Testis (tissue), 3 donors: ENCODE measurements around the gene NACC2. TPM values are rescaled to one million over a fixed set of nuclear protein-coding genes. Genes with fewer than 3 reads are reported as not detected.

ENCODE experiments used
- DNase-seq: peaks from one replicate; pipeline ENCODE4 v3.0.0-alpha.2; 2019
- H3K27ac ChIP-seq, 2 donors: fragments of 200-600 bp; sonication (generic); one replicate each; pipeline ENCODE4 v1.5.1; 2019
- H3K27me3 ChIP-seq: fragments of 200-600 bp; sonication (generic); one replicate; pipeline ENCODE4 v1.5.1; 2019
- H3K36me3 ChIP-seq: fragments of 200-600 bp; sonication (generic); one replicate; pipeline ENCODE4 v1.5.1; 2017; ENCODE audit warnings: low read depth; ENCODE audit errors: missing control alignments
- H3K4me1 ChIP-seq: fragments of 200-600 bp; sonication (generic); one replicate; pipeline ENCODE4 v1.5.1; 2019
- H3K4me3 ChIP-seq, 2 donors: fragments of 200-600 bp; sonication (generic); one replicate each; pipeline ENCODE4 v1.5.1; 2017 to 2019
- H3K9me3 ChIP-seq: fragments of 200-600 bp; sonication (generic); one replicate; pipeline ENCODE4 v1.5.1; 2017
- CTCF ChIP-seq, 3 experiments: fragments of 450-650 bp in 2 of 3; fragments of 200-600 bp in 1 of 3; sonication (generic) in 1 of 3; IDR thresholded peaks; one replicate each; pipeline ENCODE4 v1.5.1; 2016 to 2019; ENCODE audit warnings: antibody characterized with exemption in 3 of 3, mild to moderate bottlenecking in 2 of 3, moderate library complexity in 1 of 3
- POLR2A ChIP-seq: fragments of 450-650 bp; IDR thresholded peaks from one replicate; pipeline ENCODE4 v1.6.1; 2017; ENCODE audit warnings: antibody characterized with exemption, mild to moderate bottlenecking, moderate library complexity
- WGBS, 2 donors: methylation state at CpG; one replicate each; pipeline ENCODE4 v1.1.5; 2018; 5-methylcytosine and 5-hydroxymethylcytosine counted together
- intact Hi-C: fragments of 100-400 bp; cut with DNase I; formaldehyde crosslinking; loops from one replicate; pipeline ENCODE4 v1.15.1; 2023; ENCODE audit warnings: low total_unique reads
- polyA plus RNA-seq: library from polyadenylated mRNA; stranded (reverse); fragments of 350-450 nt; fragmentation: Illumina TruSeq; extraction: RNeasy Lipid Tissue Mini Kit (QIAGEN cat#74804); gene quantifications from one replicate; pipeline ENCODE4 v1.2.3, GENCODE V29; 2014; ENCODE audit warnings: low read depth, low replicate concordance; ENCODE audit not compliant: insufficient read depth
- total RNA-seq, 2 donors: library from RNA; depleted of rRNA; stranded (reverse); fragments of >200 nt; gene quantifications; one replicate each; pipeline ENCODE4 v1.2.3, GENCODE V29; 2016

The NACC2 gene
- total and polyA plus RNA-seq, 3 donors from 2014 or later = 29.3 to 49.7 (median 49.5) TPM

DNA sequence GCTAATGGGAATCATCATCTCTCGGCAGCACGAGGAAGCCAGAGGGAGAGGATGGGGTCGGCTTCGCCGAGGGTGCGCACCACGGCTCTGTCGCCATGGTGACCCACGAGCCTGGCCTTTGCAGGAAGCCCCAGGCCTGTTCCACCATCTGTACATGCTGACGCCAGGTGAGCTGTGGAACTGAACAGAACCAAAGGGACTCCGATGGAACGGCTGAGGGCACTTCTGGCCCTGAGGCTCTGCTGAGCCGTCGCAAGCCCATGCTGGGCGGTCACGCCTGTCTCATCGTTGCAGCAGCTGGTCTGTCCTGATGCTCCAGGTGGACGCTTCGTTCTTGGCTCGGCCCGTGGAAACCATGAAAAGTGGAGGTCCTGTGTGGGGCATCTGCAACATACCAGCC, 99.3 kb downstream of the NACC2 start:
- DNase-seq = no peak

GRCh38 chr9:135994501-135995192, 100.4 kb downstream of the NACC2 start:
- no peak for DNase-seq
- H3K4me1 ChIP-seq = peaks cover 27% of the 10 kb centered on the region

More for the DNA sequence above, 99.3 kb downstream of the NACC2 start:
- H3K27me3 ChIP-seq = no peaks in the 10 kb centered on the region
- no peak overlapping the region for H3K4me3 ChIP-seq
- 96 to 97% methylated on average over 7 to 21 of the region's 21 CpGs for WGBS, 2 donors
- TF ChIP-seq CTCF (IDR thresholded peaks at IDR 0.05) (no peak), POLR2A (no peak)
- H3K4me1 ChIP-seq = peaks cover 18% of the 10 kb centered on the region
- intact Hi-C loops = no loop called here
- H3K27ac ChIP-seq = no peak overlapping the region
- H3K9me3 ChIP-seq = no peaks in the 10 kb centered on the region
- H3K36me3 ChIP-seq = no peaks in the 10 kb centered on the region

GRCh38 chr9:135993765-135994500, 101.2 kb downstream of the NACC2 start:
- no peak for DNase-seq
- no peaks in the 10 kb centered on the region for H3K27me3 ChIP-seq
- TF ChIP-seq CTCF (IDR thresholded peaks at IDR 0.05) (no peak), POLR2A (no peak)
- H3K4me3 ChIP-seq = no peak overlapping the region
- H3K9me3 ChIP-seq = no peaks in the 10 kb centered on the region
- peak overlapping the region; percentile 82 to 89 for H3K27ac ChIP-seq
- peaks cover 28% of the 10 kb centered on the region for H3K4me1 ChIP-seq
- 86 to 92% methylated on average over 13 to 26 of the region's 27 CpGs for WGBS, 2 donors
- intact Hi-C loops = no loop called here
- no peaks in the 10 kb centered on the region for H3K36me3 ChIP-seq

More at GRCh38 chr9:135994501-135995192, 100.4 kb downstream of the NACC2 start:
- Histone ChIP-seq H3K27ac (no peak overlapping the region), H3K36me3 (no peaks in the 10 kb centered on the region), H3K9me3 (no peaks in the 10 kb centered on the region), H3K4me3 (no peak overlapping the region), H3K27me3 (no peaks in the 10 kb centered on the region)
- WGBS, 2 donors = 74% methylated on average over 17 to 20 of the region's 20 CpGs
- intact Hi-C loops = no loop called here
- no peak for TF ChIP-seq CTCF (IDR thresholded peaks at IDR 0.05)
- TF ChIP-seq POLR2A = no peak

DNA sequence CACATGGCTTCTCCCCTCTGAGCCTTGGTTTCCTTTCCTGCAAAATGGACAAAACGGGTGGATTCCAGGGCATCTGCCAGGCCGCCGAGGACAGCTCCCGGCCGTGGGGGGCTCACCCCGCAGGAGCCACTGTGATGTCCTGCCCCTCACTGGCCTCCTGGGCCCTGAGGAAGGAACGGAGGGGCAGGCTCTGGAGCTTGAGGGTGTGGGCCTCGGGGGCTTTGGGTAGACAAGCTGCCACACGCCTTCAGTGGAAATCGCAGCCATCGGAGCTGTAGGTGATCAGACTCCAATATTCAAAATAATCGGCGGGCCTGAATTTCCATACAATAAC, 101.7 kb downstream of the NACC2 start:
- Histone ChIP-seq H3K4me1 (peaks cover 28% of the 10 kb centered on the region), H3K36me3 (no peaks in the 10 kb centered on the region), H3K4me3 (no peak overlapping the region), H3K27me3 (no peaks in the 10 kb centered on the region), H3K27ac (peak overlapping the region; percentile 82 to 89), H3K9me3 (no peaks in the 10 kb centered on the region)
- DNase-seq = no peak
- no peak for TF ChIP-seq POLR2A
- no peak for TF ChIP-seq CTCF (IDR thresholded peaks at IDR 0.05)
- intact Hi-C loops = no loop called here
- 64 to 75% methylated on average over 12 to 13 of the region's 13 CpGs for WGBS, 2 donors
